GM21360 (cell line): ENCODE results near the gene KCNMA1.

ENCODE experiments used
- ATAC-seq: cut with Tn5 transposase; IDR thresholded peaks from one replicate; pipeline ENCODE4 v1.9.1; 2021; ENCODE audit warnings: mild to moderate bottlenecking, moderate library complexity; ENCODE audit not compliant: unreplicated experiment

Gene KCNMA1

DNA sequence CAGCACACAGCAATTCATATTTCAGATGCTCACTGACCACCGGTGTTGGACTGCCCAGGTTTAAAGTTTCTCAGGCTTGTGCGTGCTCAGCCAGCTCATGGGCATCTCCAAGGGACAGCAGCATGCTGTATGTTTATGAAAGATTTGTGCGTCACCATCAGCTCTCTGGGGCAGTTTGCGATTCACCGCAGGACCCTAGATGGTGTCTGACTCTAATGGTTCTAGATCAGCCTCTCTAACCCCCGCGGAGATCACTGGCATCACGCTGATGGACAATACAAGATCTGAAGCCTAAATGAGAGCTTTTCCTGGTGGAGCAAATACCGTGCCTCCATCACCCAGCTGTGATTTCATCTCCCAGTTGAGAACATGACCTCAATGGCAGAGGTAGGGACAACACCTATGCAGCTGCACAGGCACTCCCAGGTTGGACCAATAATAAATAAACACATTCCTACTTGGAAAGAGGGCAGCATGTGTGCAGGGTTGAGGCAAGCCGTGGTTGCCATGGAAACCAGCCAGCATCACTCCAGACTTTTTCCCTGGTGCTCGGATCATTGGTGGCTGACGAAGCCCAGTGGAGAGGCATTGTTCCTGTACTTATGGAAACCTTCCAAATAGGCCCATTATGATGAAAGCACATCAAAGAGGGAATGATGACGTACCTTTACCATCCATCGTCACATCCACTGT lies 253.6 kb downstream of the KCNMA1 start:
- no peak for ATAC-seq

GRCh38 chr10:77381750-77382149 lies 255.9 kb downstream of the KCNMA1 start:
- ATAC-seq: no peak

DNA sequence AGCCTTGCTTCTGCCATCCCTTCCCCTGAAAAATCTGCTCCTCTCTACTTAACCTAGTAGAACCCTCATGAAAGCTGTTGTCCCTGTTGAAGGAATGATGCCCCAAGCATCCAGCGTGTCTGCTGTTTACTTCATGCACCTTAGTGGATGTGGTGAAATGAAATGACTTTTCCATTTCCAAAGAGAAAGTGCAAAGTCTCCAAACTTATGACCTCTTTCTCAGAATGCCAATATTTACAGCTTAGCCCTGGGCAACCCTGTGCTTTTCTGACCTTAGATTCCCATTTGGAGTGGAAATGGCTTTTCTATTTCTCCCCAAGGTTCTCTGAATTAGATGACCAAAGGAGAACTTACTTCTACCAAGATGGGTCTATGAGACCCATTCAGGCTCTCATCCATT lies 256.9 kb downstream of the KCNMA1 start:
- no peak for ATAC-seq

DNA sequence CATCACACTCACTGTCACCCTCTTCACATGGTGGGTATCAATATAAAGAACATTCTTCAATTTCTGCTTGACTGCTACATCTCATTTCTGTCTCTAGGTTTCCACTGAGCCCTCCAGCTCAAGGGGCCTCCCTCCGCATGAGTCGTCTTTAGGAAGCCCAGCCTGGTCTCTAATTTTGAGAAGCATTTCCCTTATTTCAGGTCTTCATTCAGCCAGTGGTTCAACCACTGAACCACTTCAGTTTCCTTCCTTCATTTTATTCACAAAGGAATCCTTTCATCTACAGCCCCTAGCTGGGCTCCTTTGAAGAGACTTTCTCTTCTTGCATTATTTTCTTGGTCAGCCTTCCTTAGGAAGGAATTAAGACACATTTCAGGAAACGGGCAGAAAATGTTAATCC lies 257.4 kb downstream of the KCNMA1 start:
- no peak for ATAC-seq

GRCh38 chr10:77378366-77379349 lies 258.9 kb downstream of the KCNMA1 start:
- no peak for ATAC-seq

GRCh38 chr10:77377678-77378352 lies 259.8 kb downstream of the KCNMA1 start:
- no peak for ATAC-seq

- ATAC-seq: no peak
Measured at GRCh38 chr10:77377034-77377433, 260.6 kb downstream of the KCNMA1 start.

DNA sequence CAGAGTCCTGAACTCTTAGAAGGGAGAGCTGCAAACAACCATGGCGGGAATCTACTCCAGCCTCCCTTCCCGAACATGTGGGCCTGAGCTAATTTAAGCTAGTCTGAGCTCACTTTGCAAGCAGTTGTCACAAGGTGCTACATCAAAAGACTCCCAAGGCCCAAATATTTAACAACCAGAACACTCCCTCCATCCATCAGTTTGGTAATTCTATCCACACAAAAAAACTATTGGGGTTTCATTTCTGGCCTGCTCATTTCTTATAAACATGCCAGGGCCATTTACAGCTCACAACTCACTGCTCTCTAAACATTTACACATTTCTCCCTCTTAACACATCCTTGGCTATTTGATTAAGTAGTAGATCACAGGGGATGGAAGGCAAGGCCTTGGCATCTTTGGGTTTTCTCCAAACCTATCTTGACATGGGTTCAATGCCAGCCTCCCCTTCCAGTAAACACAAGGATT lies 263.4 kb downstream of the KCNMA1 start:
- no peak for ATAC-seq

DNA sequence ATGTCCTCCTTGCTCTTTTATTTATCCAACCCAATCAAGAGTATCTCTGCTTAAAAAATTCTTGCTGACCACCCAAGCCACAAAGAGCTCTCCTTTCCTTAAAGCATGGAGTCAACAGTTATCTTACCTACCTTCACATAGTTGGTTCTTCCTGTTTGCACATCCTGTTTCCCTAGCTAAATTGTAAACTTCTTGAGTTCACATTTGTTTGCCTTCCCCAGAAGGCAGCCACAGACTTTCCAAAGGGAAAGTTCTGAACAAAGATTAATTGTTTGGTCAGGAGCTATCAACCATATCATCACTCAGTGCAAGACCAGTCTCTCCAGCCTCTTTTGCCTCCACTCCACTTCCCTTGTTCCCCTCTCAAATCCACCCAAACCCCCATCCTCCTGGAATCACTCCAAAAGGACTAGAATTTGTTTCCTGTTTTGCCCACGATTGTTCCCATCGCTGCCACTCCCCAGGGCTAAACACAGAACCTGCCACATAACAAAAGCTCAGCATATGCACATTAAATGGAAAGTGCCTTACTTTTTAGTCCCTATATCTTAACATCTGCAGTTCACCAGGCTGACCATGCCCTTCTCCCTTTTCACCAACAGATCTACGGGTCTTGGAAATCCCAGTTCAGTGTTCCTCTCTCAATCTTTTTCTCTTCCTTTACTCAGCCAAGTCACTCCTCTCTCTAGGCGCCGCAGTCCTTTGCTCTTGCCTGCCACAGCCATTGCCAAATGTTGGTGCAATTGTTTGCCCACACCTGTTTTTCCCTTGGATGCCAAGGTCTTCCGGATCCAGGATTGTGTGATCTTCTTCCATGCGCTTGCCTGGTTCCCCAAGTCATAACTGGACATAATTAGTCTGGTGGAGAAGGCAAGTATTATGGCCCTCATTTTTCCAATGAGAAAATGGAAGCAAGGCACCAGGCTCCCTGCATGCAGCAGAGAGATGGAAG lies 265.5 kb downstream of the KCNMA1 start:
- ATAC-seq: no peak

DNA sequence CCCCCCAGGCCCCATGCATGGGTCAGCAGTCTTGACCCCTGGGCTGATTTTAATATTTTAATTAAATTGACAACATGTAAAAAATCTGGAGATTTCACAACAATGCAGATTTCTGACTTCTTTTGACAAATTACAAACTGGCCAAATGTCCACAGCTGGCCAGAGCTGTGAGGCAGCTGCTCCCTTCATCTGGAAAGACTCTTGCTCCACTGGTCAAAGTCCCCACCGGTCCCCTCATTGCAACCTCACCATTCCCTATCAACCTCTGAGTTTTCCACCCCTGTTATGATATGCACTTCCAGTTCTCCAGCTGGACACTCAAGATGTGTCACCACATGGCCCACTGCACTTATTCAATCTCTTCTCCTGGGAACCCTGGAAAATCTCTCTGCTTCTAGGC lies 266.2 kb downstream of the KCNMA1 start:
- ATAC-seq: no peak

- ATAC-seq: no peak
Measured at GRCh38 chr10:77368006-77368405, 269.6 kb downstream of the KCNMA1 start.

- ATAC-seq: no peak
Measured at GRCh38 chr10:77363210-77363609, 274.4 kb downstream of the KCNMA1 start.

DNA sequence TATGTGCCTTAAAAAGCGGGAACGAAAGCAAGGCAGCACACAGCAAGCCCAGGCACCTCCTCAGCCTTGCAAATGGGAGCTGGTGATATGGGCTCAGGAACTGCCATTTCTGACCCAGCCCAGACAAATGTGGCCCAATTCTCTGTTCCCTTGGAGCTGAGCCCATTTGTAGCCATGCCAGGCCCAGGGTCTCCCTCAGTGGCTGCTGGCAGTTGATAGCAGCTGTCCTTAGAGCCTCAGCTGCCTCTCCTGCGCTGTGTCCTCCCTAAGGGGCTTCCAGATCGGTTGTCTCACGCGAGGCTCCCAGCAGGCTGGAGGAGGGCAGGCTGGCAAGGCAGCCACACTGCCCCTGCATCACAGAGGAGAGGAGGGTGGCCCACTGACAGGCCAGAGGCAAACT lies 275.8 kb downstream of the KCNMA1 start:
- ATAC-seq: no peak

DNA sequence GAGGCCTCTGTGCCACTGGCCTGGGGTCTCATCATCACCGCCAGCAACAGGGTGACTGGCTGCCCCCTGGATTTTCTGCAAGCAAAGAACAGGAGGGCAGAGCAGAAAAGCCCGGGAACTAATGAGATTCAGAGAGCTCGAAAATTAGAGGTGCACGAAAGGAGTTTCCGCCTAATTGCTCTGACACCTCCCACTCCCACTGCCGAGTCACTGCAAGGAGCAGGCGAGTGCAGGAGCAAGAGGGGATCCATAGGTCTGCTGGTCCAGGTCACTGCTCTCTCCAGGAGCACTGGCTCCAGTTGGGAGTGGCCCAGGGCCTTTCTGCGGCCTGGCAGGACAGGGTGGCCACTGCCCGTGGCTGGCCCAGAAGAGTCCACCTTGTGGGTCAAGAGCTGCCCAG lies 276.2 kb downstream of the KCNMA1 start:
- ATAC-seq: no peak

DNA sequence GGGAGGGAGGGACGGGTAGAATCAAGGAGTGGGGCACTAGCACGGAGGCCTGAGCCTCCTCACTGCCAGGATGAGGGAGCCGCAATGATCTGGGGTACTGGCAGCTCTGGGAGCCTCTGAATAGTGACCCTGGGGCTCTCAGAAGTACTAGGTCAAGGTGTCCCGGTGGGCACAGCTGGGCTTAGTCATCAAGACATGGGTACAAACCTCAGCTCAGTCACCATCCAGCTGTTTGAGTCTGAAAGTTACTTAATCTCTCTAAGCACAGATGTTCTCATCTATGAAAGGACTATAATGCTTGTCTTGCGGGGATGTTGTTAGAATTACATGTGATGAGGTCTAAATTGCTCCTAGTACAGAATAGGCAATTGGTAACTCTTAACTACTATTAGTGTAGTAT lies 276.8 kb downstream of the KCNMA1 start:
- no peak for ATAC-seq

DNA sequence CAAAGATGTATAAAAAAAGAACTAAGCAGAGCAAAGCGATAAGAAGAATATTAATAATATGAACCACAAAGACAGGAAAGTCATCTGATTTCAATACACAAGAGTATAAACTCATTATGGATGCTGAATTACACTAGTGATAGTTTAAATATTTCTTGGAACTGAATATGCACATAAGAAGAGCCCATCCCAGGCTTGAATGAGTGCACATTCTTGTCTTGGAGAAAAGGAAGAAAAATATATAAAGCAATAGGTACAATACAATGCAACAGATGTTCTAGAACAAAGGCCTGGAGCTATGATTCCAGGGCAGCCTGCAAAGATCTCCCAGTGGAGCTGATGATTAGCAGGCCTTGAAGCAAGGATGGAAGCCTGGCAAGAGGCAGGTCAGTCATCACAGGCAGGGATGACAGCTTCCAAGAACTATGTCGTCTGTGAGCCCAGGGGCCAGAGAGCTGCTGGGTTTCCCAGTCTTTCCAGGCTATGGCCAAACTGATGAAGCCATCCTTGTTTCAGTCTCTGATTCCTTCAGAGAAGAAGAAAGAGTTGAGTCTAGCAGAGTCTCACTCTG lies 277.6 kb downstream of the KCNMA1 start:
- ATAC-seq: no peak

- ATAC-seq: no peak
Measured at GRCh38 chr10:77359287-77359691, 278.3 kb downstream of the KCNMA1 start.

DNA sequence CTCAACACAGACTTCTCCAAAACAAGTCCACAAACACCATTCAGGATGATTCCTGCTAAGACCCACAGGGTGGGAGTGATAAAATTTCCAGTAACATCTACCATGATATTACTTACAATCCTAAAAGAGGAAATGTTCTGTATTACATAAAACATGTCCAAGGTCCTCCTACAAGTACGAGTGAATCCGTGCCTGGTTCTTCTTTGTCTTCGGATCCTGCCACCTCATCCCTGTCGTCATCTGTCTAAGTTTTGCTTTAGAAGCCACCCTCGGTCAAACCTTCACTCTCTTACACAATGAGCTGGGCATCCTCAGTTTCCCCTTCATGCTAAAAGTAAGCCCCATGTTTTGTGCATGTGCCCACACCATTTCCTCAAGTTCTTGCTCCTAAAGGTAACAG lies 279.0 kb downstream of the KCNMA1 start:
- no peak for ATAC-seq

- no peak for ATAC-seq
Measured at GRCh38 chr10:77357611-77358310, 279.8 kb downstream of the KCNMA1 start.
